H1 (cell line): ENCODE results near the gene CTRL.

Source experiments
- NANOG ChIP-seq: IDR thresholded peaks from 2 replicates; pipeline ENCODE4 v1.6.1; 2011; ENCODE audit warnings: low read length, low read depth, mild to moderate bottlenecking, inconsistent platforms; ENCODE audit not compliant: insufficient read depth, poor library complexity, severe bottlenecking
- POLR2A ChIP-seq, 2 experiments: IDR thresholded peaks; 1 replicate in 1 of 2; 2 replicates in 1 of 2; pipeline ENCODE4 v1.6.1; 2011; ENCODE audit warnings: low read depth in 2 of 2, low read length in 2 of 2, mild to moderate bottlenecking in 2 of 2; ENCODE audit errors: control extremely low read depth in 1 of 2
- POLR2AphosphoS5 ChIP-seq: IDR thresholded peaks from 2 replicates; pipeline ENCODE4 v1.6.1; 2011; ENCODE audit warnings: low read depth, low read length
- TBP ChIP-seq: IDR thresholded peaks from 2 replicates; pipeline ENCODE4 v1.6.1; 2011; ENCODE audit warnings: low read depth, low read length, improper control_type of control experiment

- no peak; a peak in 1 of 3 replicates for TF ChIP-seq POLR2A (IDR thresholded peaks at IDR 0.05; ENCODE audit: control extremely low read depth in 1 of 2, low read depth in 2 of 2, low read length in 2 of 2)
- TF ChIP-seq POLR2AphosphoS5: no peak
- TF ChIP-seq NANOG: no peak
- TF ChIP-seq TBP: no peak
These were observed 5.4 kb upstream of the CTRL start for GRCh38 chr16:67936880-67937605.
